Cardiac muscle cell (in vitro differentiated cells and primary cell): ENCODE data around the gene BAHCC1. TPM values are rescaled to one million over a fixed set of nuclear protein-coding genes. Genes with fewer than 3 reads are reported as not detected.

Source experiments
- DNase-seq, 2 donors: peaks; one replicate each; pipeline versions ENCODE4 v3.0.0 to v3.0.0-alpha.2; 2010 to 2017; ENCODE audit warnings: low read depth in 1 of 2, low spot score in 1 of 2
- H3K27ac ChIP-seq: fragments of 200-600 bp; sonication (generic); 2 replicates; pipeline ENCODE4 v1.5.1; 2016
- H3K27me3 ChIP-seq: fragments of 200-600 bp; sonication (generic); 2 replicates; pipeline ENCODE4 v1.6.0; 2016; ENCODE audit warnings: control low read depth
- H3K36me3 ChIP-seq: fragments of 200-600 bp; sonication (generic); 2 replicates; pipeline ENCODE4 v1.5.1; 2016; ENCODE audit warnings: control low read depth
- H3K4me1 ChIP-seq: fragments of 200-600 bp; sonication (generic); 2 replicates; pipeline ENCODE4 v1.8.1; 2017; ENCODE audit warnings: low read depth, mild to moderate bottlenecking, mixed run types
- H3K4me3 ChIP-seq: fragments of 200-600 bp; sonication (generic); 2 replicates; pipeline ENCODE4 v1.5.1; 2016; ENCODE audit warnings: mild to moderate bottlenecking
- H3K9me3 ChIP-seq: fragments of 200-600 bp; sonication (generic); 2 replicates; pipeline ENCODE4 v1.5.1; 2017; ENCODE audit warnings: low read depth, mild to moderate bottlenecking, control low read depth
- CTCF ChIP-seq: IDR thresholded peaks from 2 replicates; pipeline ENCODE4 v1.5.1; 2012; ENCODE audit warnings: low read depth, mild to moderate bottlenecking, low read length
- polyA plus RNA-seq: library from polyadenylated mRNA; unstranded; fragments of >200 nt; fragmentation: Nextera tagmentation; extraction: Ambion mirVana; gene quantifications from 2 replicates; pipeline ENCODE4 v1.2.1, GENCODE V29; 2016
- total RNA-seq: library from RNA; depleted of rRNA; stranded (reverse); fragments of >200 nt; gene quantifications from 2 replicates; pipeline ENCODE4 v1.2.3, GENCODE V29; 2016

Gene BAHCC1
- total and polyA plus RNA-seq, 2 experiments from 2014 or later = 20.3 to 47.3 TPM

GRCh38 chr17:81509207-81509971, 114.1 kb downstream of the BAHCC1 start:
- Histone ChIP-seq H3K9me3 (no peaks in the 10 kb centered on the region), H3K27ac (peak overlapping the region; percentile 100), H3K36me3 (peaks cover 35% of the 10 kb centered on the region), H3K4me3 (peak overlapping the region; percentile 100), H3K4me1 (peaks cover 9% of the 10 kb centered on the region), H3K27me3 (no peaks in the 10 kb centered on the region)
- TF ChIP-seq CTCF = no peak
- peak; percentile 59 to 61 for DNase-seq

GRCh38 chr17:81509972-81510784, 114.9 kb downstream of the BAHCC1 start:
- Histone ChIP-seq H3K27ac (peak overlapping the region; percentile 100), H3K4me3 (peak overlapping the region; percentile 100), H3K27me3 (no peaks in the 10 kb centered on the region), H3K4me1 (peaks cover 9% of the 10 kb centered on the region), H3K9me3 (no peaks in the 10 kb centered on the region), H3K36me3 (peaks cover 35% of the 10 kb centered on the region)
- peak; percentile 43 to 49 for DNase-seq
- no peak for TF ChIP-seq CTCF

- DNase-seq = peak; percentile 55 to 64
- Histone ChIP-seq H3K36me3 (peaks cover 35% of the 10 kb centered on the region), H3K27me3 (no peaks in the 10 kb centered on the region), H3K4me1 (peaks cover 15% of the 10 kb centered on the region), H3K4me3 (peak overlapping the region; percentile 100), H3K27ac (peak overlapping the region; percentile 100), H3K9me3 (no peaks in the 10 kb centered on the region)
- no peak for TF ChIP-seq CTCF
Observed at GRCh38 chr17:81510785-81511553, 115.7 kb downstream of the BAHCC1 start.

- no peak for TF ChIP-seq CTCF
- Histone ChIP-seq H3K9me3 (no peaks in the 10 kb centered on the region), H3K36me3 (peaks cover 35% of the 10 kb centered on the region), H3K4me3 (peak overlapping the region; percentile 100), H3K27ac (peak overlapping the region; percentile 100), H3K27me3 (no peaks in the 10 kb centered on the region), H3K4me1 (peaks cover 20% of the 10 kb centered on the region)
- DNase-seq = peak in 1 of 2 donors; percentile 40
Observed at GRCh38 chr17:81511554-81511803, 116.2 kb downstream of the BAHCC1 start.

- TF ChIP-seq CTCF = no peak
- peak overlapping the region; percentile 100 for H3K4me3 ChIP-seq
- H3K9me3 ChIP-seq = no peaks in the 10 kb centered on the region
- H3K36me3 ChIP-seq = peaks cover 35% of the 10 kb centered on the region
- H3K27me3 ChIP-seq = no peaks in the 10 kb centered on the region
- H3K4me1 ChIP-seq = peaks cover 25% of the 10 kb centered on the region
- peak; percentile 36 to 43 for DNase-seq
- H3K27ac ChIP-seq = peak overlapping the region; percentile 100
Observed at GRCh38 chr17:81511804-81512561, 116.7 kb downstream of the BAHCC1 start.
